Heart right ventricle (tissue), 16 donors: Measurements from ENCODE around the gene MAPK10. TPM values are rescaled to one million over a fixed set of nuclear protein-coding genes. Genes with fewer than 3 reads are reported as not detected.

Experiments
- ATAC-seq, 8 donors: fragments of 200-7000 bp; cut with Tn5 transposase; one replicate each; pipeline ENCODE4 v1.9.1; 2020; ENCODE audit warnings: mild to moderate bottlenecking in 8 of 8, moderate library complexity in 8 of 8, moderate number of reproducible peaks in 1 of 8
- DNase-seq, 2 donors: peaks; one replicate each; pipeline ENCODE4 v3.0.0-alpha.2; 2020
- H3K27ac ChIP-seq, 10 donors: fragments of 200-600 bp; sonication (generic) in 2 of 10; one replicate each; pipeline versions ENCODE4 v1.5.0 to v1.8.0; 2020 to 2022; ENCODE audit warnings: mild to moderate bottlenecking in 3 of 10
- H3K27me3 ChIP-seq, 7 donors: fragments of 200-600 bp; one replicate each; pipeline ENCODE4 v1.8.0; 2021 to 2022; ENCODE audit warnings: mild to moderate bottlenecking in 2 of 7
- H3K36me3 ChIP-seq, 9 donors: fragments of 200-600 bp; sonication (generic) in 1 of 9; one replicate each; pipeline versions ENCODE4 v1.5.0 to v1.8.0; 2020 to 2022; ENCODE audit warnings: mild to moderate bottlenecking in 2 of 9
- H3K4me1 ChIP-seq, 9 donors: fragments of 200-600 bp; sonication (generic) in 1 of 9; one replicate each; pipeline versions ENCODE4 v1.5.0 to v1.8.0; 2020 to 2022; ENCODE audit warnings: mild to moderate bottlenecking in 4 of 9
- H3K4me3 ChIP-seq, 10 donors: fragments of 200-600 bp; sonication (generic) in 2 of 10; one replicate each; pipeline versions ENCODE4 v1.5.0 to v1.8.0; 2020 to 2022; ENCODE audit warnings: mild to moderate bottlenecking in 7 of 10, moderate library complexity in 2 of 10
- H3K9me3 ChIP-seq, 11 donors: fragments of 200-600 bp in 10 of 11; sonication (generic) in 2 of 11; one replicate each; pipeline versions ENCODE4 v1.5.0 to v1.8.0; 2013 to 2022; ENCODE audit warnings: mild to moderate bottlenecking in 2 of 11, control low read depth in 1 of 11, moderate library complexity in 1 of 11
- WGBS, 2 donors: extraction: QIAGEN DNeasy Blood & Tissue Kit; methylation state at CpG; one replicate each; pipeline ENCODE4 v1.1.7; 2013; ENCODE audit warnings: inconsistent platforms in 1 of 2; 5-methylcytosine and 5-hydroxymethylcytosine counted together
- intact Hi-C, 10 donors: fragments of 100-400 bp; cut with DNase I; formaldehyde crosslinking; loops; one replicate each; pipeline versions ENCODE4 v1.11.1 to v1.14.2; 2022
- polyA plus RNA-seq, 2 donors: library from polyadenylated mRNA; stranded (reverse); fragments of 200-250 nt; gene quantifications; one replicate each; pipeline ENCODE4 v1.2.3, GENCODE V29; 2013
- total RNA-seq, 10 donors: library from RNA; stranded (reverse); fragmentation: NEBNext Ultra II Directional in 3 of 10; extraction: Animal tissue kit (Norgen Biotek cat#: 25700) in 3 of 10; gene quantifications; one replicate each; pipeline versions ENCODE4 v1.2.1 to v1.2.4, GENCODE V29; 2021 to 2023
- TF ChIP-seq, protein P1 (sequence below), 9 donors: fragments of 200-600 bp; sonication (generic) in 2 of 9; IDR thresholded peaks; one replicate each; pipeline versions ENCODE4 v1.5.0 to v1.8.0; 2021 to 2022; ENCODE audit warnings: antibody characterized with exemption in 9 of 9, mild to moderate bottlenecking in 5 of 9, moderate library complexity in 1 of 9
- donor health status: Arrhythmogenic right ventricular cardiomyopathy.
- donor health status: ischemic (EF 13 %, LVEDD 7.1; RV severe dilation, severe dysfunction).
- donor health status: healthy with polysubstance abuse.
- donor health status: DM: no; HTN: yes; CAD: no.
- donor health status: DM: no; HTN: no; CAD: no.
- donor health status: ischemic (EF 25% LVEDD 6.9; RV normal size, moderate dysfunction).
- donor health status: ischemic (EF 25% LVEDD 5.7; RV mildly dilated, moderate dysfunction).
- donor health status: healthy.
- donor health status: DM: yes; HTN: yes; CAD: no.
- donor health status: Ischemic cardiomyopathy.
- donor health status: ischemic (EF 35%, LVEDD 5.7; RV mildly dilated, moderate dysfunction).
- donor health status: nonischemic (EF 11% LVEDD 7.7; RV severe dilation, severe dysfunction).
- donor health status: DM: yes; HTN: yes; CAD: no.
- donor health status: PGD.
- donor health status: ischemic (EF 29% LVEDD 5.4; RV normal size, mild dysfunction).
- donor health status: nonischemic (EF 23%, LVEDD 6.1; RV moderate dilation, normal function).

MAPK10 gene
- total and polyA plus RNA-seq, 12 donors = 0.94 to 5.9 (median 2.6) TPM

DNA sequence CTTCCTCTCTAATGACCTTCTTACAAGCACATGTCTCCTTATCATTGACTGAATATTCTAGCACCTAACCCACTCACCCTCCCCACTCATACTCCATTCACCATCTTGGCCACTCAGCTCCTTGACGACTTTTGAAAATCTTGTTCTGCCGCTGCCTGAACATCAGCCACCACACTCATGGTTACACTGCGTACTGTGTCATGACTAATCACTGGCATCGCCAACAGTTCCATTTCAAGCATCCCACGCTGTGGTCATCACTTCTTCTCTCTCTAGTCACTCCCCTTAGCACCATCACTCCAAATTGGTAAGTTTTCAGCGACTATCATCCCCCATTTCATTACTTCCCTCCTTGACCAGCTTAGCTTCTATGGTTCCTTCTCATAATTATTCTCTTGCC is 352.8 kb downstream of the MAPK10 start:
- ATAC-seq = no peak

DNA sequence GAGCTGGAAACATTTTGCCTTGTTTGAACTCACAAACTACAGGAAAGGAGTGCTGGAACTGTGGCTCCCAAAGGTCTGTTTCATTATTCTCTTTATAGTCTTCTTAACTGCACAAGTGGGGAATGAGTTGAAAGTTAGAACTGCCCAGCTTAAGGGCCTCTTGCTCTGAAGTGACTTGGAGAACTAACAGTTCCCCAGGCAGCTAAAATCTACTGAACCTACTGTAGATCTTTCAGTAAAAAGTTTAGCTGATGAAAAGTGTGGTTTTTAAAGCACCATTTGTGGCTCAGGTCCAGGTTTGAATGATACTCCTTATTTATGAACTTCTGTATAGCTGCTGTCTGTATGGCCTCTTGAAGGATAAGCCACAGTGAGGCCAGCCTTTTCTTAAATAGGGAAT is 353.8 kb downstream of the MAPK10 start:
- TF ChIP-seq, protein P1, sequence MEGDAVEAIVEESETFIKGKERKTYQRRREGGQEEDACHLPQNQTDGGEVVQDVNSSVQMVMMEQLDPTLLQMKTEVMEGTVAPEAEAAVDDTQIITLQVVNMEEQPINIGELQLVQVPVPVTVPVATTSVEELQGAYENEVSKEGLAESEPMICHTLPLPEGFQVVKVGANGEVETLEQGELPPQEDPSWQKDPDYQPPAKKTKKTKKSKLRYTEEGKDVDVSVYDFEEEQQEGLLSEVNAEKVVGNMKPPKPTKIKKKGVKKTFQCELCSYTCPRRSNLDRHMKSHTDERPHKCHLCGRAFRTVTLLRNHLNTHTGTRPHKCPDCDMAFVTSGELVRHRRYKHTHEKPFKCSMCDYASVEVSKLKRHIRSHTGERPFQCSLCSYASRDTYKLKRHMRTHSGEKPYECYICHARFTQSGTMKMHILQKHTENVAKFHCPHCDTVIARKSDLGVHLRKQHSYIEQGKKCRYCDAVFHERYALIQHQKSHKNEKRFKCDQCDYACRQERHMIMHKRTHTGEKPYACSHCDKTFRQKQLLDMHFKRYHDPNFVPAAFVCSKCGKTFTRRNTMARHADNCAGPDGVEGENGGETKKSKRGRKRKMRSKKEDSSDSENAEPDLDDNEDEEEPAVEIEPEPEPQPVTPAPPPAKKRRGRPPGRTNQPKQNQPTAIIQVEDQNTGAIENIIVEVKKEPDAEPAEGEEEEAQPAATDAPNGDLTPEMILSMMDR (IDR thresholded peaks at IDR 0.05) = no peak
- no peak overlapping the region for H3K27ac ChIP-seq
- H3K4me1 ChIP-seq = peaks cover 0 to 3% (median 0%) of the 10 kb centered on the region in 9 donors
- no peak for ATAC-seq
- intact Hi-C loops = no loop called here
- no peak overlapping the region for H3K4me3 ChIP-seq
- no peaks in the 10 kb centered on the region for H3K9me3 ChIP-seq
- H3K36me3 ChIP-seq = peaks cover 0 to 25% (median 0%) of the 10 kb centered on the region in 9 donors
- H3K27me3 ChIP-seq = no peaks in the 10 kb centered on the region
- no peak for DNase-seq

More for the DNA sequence above, 352.8 kb downstream of the MAPK10 start:
- Histone ChIP-seq H3K4me3 (no peak overlapping the region), H3K27me3 (no peaks in the 10 kb centered on the region), H3K4me1 (peaks cover 0 to 9% (median 0%) of the 10 kb centered on the region in 9 donors), H3K27ac (no peak overlapping the region), H3K36me3 (peaks cover 0 to 18% (median 0%) of the 10 kb centered on the region in 9 donors), H3K9me3 (no peaks in the 10 kb centered on the region)
- WGBS, 2 donors = 94 to 98% methylated on average over 6 of the region's 6 CpGs
- TF ChIP-seq, protein P1 (IDR thresholded peaks at IDR 0.05) = no peak
- intact Hi-C loops = no loop called here
- DNase-seq = no peak

DNA sequence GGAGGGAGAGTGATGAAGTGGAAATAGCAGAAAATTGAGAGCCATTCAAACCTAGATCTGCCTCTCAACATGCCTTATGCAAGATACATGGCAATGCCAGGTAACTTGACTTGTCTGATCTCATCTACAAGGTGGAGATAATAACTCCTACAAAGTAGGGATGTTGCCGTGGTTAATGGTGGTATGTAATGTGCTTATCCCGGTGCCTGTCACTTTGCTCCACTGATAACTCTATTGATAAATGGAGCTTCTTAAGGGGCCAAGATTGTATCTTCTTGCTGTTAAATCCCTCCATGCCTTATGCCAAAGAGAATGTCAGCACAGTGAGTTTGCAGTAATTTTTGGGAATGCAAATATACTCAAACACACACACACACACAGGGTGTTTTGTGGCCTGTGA is 355.8 kb downstream of the MAPK10 start:
- ATAC-seq = no peak
- Histone ChIP-seq H3K27ac (no peak overlapping the region), H3K36me3 (peaks cover 0 to 32% (median 0%) of the 10 kb centered on the region in 9 donors), H3K27me3 (no peaks in the 10 kb centered on the region), H3K4me3 (no peak overlapping the region), H3K9me3 (no peaks in the 10 kb centered on the region), H3K4me1 (peaks cover 0 to 6% (median 0%) of the 10 kb centered on the region in 9 donors)
- DNase-seq = no peak
- 74 to 83% methylated on average over 2 of the region's 2 CpGs for WGBS, 2 donors
- intact Hi-C loops = no loop called here
- TF ChIP-seq, protein P1 (IDR thresholded peaks at IDR 0.05) = no peak

DNA sequence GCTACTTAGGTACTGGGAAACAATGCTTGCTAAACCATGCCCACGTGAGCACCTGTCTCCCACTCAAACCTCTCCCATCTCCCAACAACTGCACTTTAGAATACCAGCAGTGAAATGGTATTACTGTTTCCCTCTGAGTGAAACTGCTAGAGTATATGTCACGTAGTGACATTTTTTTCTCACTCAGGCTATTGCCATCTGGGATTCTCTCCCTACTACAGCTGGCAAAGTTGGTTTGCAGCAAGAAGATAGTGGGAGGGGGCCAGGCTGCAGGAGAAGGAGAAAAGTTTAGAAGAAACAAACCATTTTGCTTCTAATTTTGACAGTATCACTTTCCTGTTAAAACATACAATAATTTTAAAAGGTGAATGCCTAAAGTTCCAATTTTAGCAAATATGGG is 358.3 kb downstream of the MAPK10 start:
- H3K36me3 ChIP-seq = peaks cover 0 to 35% (median 0%) of the 10 kb centered on the region in 9 donors
- peaks cover 0 to 6% (median 0%) of the 10 kb centered on the region in 9 donors for H3K4me1 ChIP-seq
- H3K4me3 ChIP-seq = no peak overlapping the region
- WGBS, 2 donors = 87 to 89% methylated on average over 2 of the region's 2 CpGs
- no peaks in the 10 kb centered on the region for H3K9me3 ChIP-seq
- no peak for DNase-seq
- no peak for ATAC-seq
- H3K27ac ChIP-seq = no peak overlapping the region
- H3K27me3 ChIP-seq = no peaks in the 10 kb centered on the region
- TF ChIP-seq, protein P1 (IDR thresholded peaks at IDR 0.05) = no peak
- intact Hi-C loops = no loop called here
